Heart right ventricle (tissue), 16 donors: Measurements from ENCODE around the gene ARHGEF17. TPM values are rescaled to one million over a fixed set of nuclear protein-coding genes. Genes with fewer than 3 reads are reported as not detected.
A peak's percentile ranks its signal among the peaks of the same experiment; 100 is the strongest.

Experiments
- ATAC-seq, 8 donors: fragments of 200-7000 bp; cut with Tn5 transposase; one replicate each; pipeline ENCODE4 v1.9.1; 2020; ENCODE audit warnings: mild to moderate bottlenecking in 8 of 8, moderate library complexity in 8 of 8, moderate number of reproducible peaks in 1 of 8
- DNase-seq, 2 donors: peaks; one replicate each; pipeline ENCODE4 v3.0.0-alpha.2; 2020
- H3K27ac ChIP-seq, 10 donors: fragments of 200-600 bp; sonication (generic) in 2 of 10; one replicate each; pipeline versions ENCODE4 v1.5.0 to v1.8.0; 2020 to 2022; ENCODE audit warnings: mild to moderate bottlenecking in 3 of 10
- H3K27me3 ChIP-seq, 7 donors: fragments of 200-600 bp; one replicate each; pipeline ENCODE4 v1.8.0; 2021 to 2022; ENCODE audit warnings: mild to moderate bottlenecking in 2 of 7
- H3K36me3 ChIP-seq, 9 donors: fragments of 200-600 bp; sonication (generic) in 1 of 9; one replicate each; pipeline versions ENCODE4 v1.5.0 to v1.8.0; 2020 to 2022; ENCODE audit warnings: mild to moderate bottlenecking in 2 of 9
- H3K4me1 ChIP-seq, 9 donors: fragments of 200-600 bp; sonication (generic) in 1 of 9; one replicate each; pipeline versions ENCODE4 v1.5.0 to v1.8.0; 2020 to 2022; ENCODE audit warnings: mild to moderate bottlenecking in 4 of 9
- H3K4me3 ChIP-seq, 10 donors: fragments of 200-600 bp; sonication (generic) in 2 of 10; one replicate each; pipeline versions ENCODE4 v1.5.0 to v1.8.0; 2020 to 2022; ENCODE audit warnings: mild to moderate bottlenecking in 7 of 10, moderate library complexity in 2 of 10
- H3K9me3 ChIP-seq, 11 donors: fragments of 200-600 bp in 10 of 11; sonication (generic) in 2 of 11; one replicate each; pipeline versions ENCODE4 v1.5.0 to v1.8.0; 2013 to 2022; ENCODE audit warnings: mild to moderate bottlenecking in 2 of 11, control low read depth in 1 of 11, moderate library complexity in 1 of 11
- WGBS, 2 donors: extraction: QIAGEN DNeasy Blood & Tissue Kit; methylation state at CpG; one replicate each; pipeline ENCODE4 v1.1.7; 2013; ENCODE audit warnings: inconsistent platforms in 1 of 2; 5-methylcytosine and 5-hydroxymethylcytosine counted together
- intact Hi-C, 10 donors: fragments of 100-400 bp; cut with DNase I; formaldehyde crosslinking; loops; one replicate each; pipeline versions ENCODE4 v1.11.1 to v1.14.2; 2022
- polyA plus RNA-seq, 2 donors: library from polyadenylated mRNA; stranded (reverse); fragments of 200-250 nt; gene quantifications; one replicate each; pipeline ENCODE4 v1.2.3, GENCODE V29; 2013
- total RNA-seq, 10 donors: library from RNA; stranded (reverse); fragmentation: NEBNext Ultra II Directional in 3 of 10; extraction: Animal tissue kit (Norgen Biotek cat#: 25700) in 3 of 10; gene quantifications; one replicate each; pipeline versions ENCODE4 v1.2.1 to v1.2.4, GENCODE V29; 2021 to 2023
- TF ChIP-seq, protein P1 (sequence below), 9 donors: fragments of 200-600 bp; sonication (generic) in 2 of 9; IDR thresholded peaks; one replicate each; pipeline versions ENCODE4 v1.5.0 to v1.8.0; 2021 to 2022; ENCODE audit warnings: antibody characterized with exemption in 9 of 9, mild to moderate bottlenecking in 5 of 9, moderate library complexity in 1 of 9
- donor health status: Arrhythmogenic right ventricular cardiomyopathy.
- donor health status: ischemic (EF 13 %, LVEDD 7.1; RV severe dilation, severe dysfunction).
- donor health status: healthy with polysubstance abuse.
- donor health status: DM: no; HTN: yes; CAD: no.
- donor health status: DM: no; HTN: no; CAD: no.
- donor health status: ischemic (EF 25% LVEDD 6.9; RV normal size, moderate dysfunction).
- donor health status: ischemic (EF 25% LVEDD 5.7; RV mildly dilated, moderate dysfunction).
- donor health status: healthy.
- donor health status: DM: yes; HTN: yes; CAD: no.
- donor health status: Ischemic cardiomyopathy.
- donor health status: ischemic (EF 35%, LVEDD 5.7; RV mildly dilated, moderate dysfunction).
- donor health status: nonischemic (EF 11% LVEDD 7.7; RV severe dilation, severe dysfunction).
- donor health status: DM: yes; HTN: yes; CAD: no.
- donor health status: PGD.
- donor health status: ischemic (EF 29% LVEDD 5.4; RV normal size, mild dysfunction).
- donor health status: nonischemic (EF 23%, LVEDD 6.1; RV moderate dilation, normal function).

ARHGEF17 gene
- total and polyA plus RNA-seq, 12 donors = 38.6 to 67.4 (median 51.2) TPM

- 82 to 91% methylated on average over 1 of the region's 1 CpG for WGBS, 2 donors
- TF ChIP-seq, protein P1, sequence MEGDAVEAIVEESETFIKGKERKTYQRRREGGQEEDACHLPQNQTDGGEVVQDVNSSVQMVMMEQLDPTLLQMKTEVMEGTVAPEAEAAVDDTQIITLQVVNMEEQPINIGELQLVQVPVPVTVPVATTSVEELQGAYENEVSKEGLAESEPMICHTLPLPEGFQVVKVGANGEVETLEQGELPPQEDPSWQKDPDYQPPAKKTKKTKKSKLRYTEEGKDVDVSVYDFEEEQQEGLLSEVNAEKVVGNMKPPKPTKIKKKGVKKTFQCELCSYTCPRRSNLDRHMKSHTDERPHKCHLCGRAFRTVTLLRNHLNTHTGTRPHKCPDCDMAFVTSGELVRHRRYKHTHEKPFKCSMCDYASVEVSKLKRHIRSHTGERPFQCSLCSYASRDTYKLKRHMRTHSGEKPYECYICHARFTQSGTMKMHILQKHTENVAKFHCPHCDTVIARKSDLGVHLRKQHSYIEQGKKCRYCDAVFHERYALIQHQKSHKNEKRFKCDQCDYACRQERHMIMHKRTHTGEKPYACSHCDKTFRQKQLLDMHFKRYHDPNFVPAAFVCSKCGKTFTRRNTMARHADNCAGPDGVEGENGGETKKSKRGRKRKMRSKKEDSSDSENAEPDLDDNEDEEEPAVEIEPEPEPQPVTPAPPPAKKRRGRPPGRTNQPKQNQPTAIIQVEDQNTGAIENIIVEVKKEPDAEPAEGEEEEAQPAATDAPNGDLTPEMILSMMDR (IDR thresholded peaks at IDR 0.05) = no peak
- intact Hi-C loops = no loop called here
- ATAC-seq (no peak), DNase-seq (no peak)
- peaks cover 0 to 71% (median 0%) of the 10 kb centered on the region in 9 donors for H3K36me3 ChIP-seq
- no peak overlapping the region for H3K4me3 ChIP-seq
- H3K27me3 ChIP-seq = no peaks in the 10 kb centered on the region
- peaks cover 0 to 36% (median 20%) of the 10 kb centered on the region in 9 donors for H3K4me1 ChIP-seq
- no peak overlapping the region for H3K27ac ChIP-seq
- H3K9me3 ChIP-seq = no peaks in the 10 kb centered on the region
Measured at GRCh38 chr11:73410627-73411026, 102.6 kb downstream of the ARHGEF17 start.

- Histone ChIP-seq H3K4me3 (no peak overlapping the region), H3K4me1 (peaks cover 0 to 40% (median 24%) of the 10 kb centered on the region in 9 donors), H3K27me3 (no peaks in the 10 kb centered on the region), H3K27ac (no peak overlapping the region), H3K9me3 (no peaks in the 10 kb centered on the region), H3K36me3 (peaks cover 0 to 68% (median 0%) of the 10 kb centered on the region in 9 donors)
- WGBS, 2 donors = 91 to 92% methylated on average over 2 of the region's 2 CpGs
- ATAC-seq = no peak
- intact Hi-C loops = no loop called here
- TF ChIP-seq, protein P1 (IDR thresholded peaks at IDR 0.05) = no peak
- no peak for DNase-seq
Measured at GRCh38 chr11:73411031-73411430, 103.0 kb downstream of the ARHGEF17 start.

GRCh38 chr11:73412308-73412707, 104.2 kb downstream of the ARHGEF17 start:
- no peaks in the 10 kb centered on the region for H3K27me3 ChIP-seq
- intact Hi-C loops = no loop called here
- H3K27ac ChIP-seq = peak overlapping the region in 2 of 10 donors; percentile 5 to 8
- H3K36me3 ChIP-seq = peaks cover 0 to 63% (median 0%) of the 10 kb centered on the region in 9 donors
- DNase-seq = no peak
- H3K4me3 ChIP-seq = no peak overlapping the region
- 68 to 78% methylated on average over 3 of the region's 3 CpGs for WGBS, 2 donors
- H3K9me3 ChIP-seq = no peaks in the 10 kb centered on the region
- ATAC-seq = no peak
- TF ChIP-seq, protein P1 (IDR thresholded peaks at IDR 0.05) = no peak
- peaks cover 0 to 52% (median 26%) of the 10 kb centered on the region in 9 donors for H3K4me1 ChIP-seq

DNA sequence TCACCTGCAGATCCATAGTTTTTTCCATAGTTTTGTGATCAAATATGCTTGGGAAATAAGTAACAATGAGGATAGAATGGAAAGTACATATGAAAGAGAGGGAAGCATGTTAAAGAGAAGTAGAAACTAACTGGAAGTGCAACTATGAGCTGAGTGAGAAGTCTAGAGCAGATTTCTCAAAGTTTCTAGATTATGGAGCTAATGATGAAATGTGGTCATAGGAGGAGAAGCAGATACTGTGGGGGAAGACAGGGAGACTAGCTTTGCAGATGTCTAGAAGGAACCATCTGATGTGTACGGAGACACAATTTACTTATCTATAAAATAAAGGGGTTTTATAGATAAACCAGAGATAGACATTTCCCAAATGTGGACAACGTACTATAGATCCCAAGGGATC, 105.2 kb downstream of the ARHGEF17 start:
- Histone ChIP-seq H3K4me1 (peaks cover 0 to 53% (median 26%) of the 10 kb centered on the region in 9 donors), H3K27ac (peak overlapping the region in 2 of 10 donors; percentile 8 to 75), H3K4me3 (no peak overlapping the region), H3K36me3 (peaks cover 0 to 61% (median 6%) of the 10 kb centered on the region in 9 donors), H3K9me3 (no peaks in the 10 kb centered on the region), H3K27me3 (no peaks in the 10 kb centered on the region)
- no peak for DNase-seq
- TF ChIP-seq, protein P1 (IDR thresholded peaks at IDR 0.05) = no peak
- WGBS, 2 donors = 76 to 88% methylated on average over 2 of the region's 2 CpGs
- intact Hi-C loops = no loop called here
- no peak for ATAC-seq
